PC-9 (cell line): ENCODE measurements around the gene XXYLT1.

Source experiments
- EZH2 ChIP-seq: fragments of 200-600 bp; sonication (generic); IDR thresholded peaks from 2 replicates; pipeline ENCODE4 v1.8.0; 2017; ENCODE audit warnings: antibody characterized with exemption, low read depth
- TF ChIP-seq, protein P1 (sequence below): fragments of 200-600 bp; sonication (generic); conservative IDR thresholded peaks from 2 replicates; pipeline ENCODE4 v1.6.1; 2017; ENCODE audit warnings: mixed run types, antibody characterized with exemption, mild to moderate bottlenecking, moderate library complexity

DNA sequence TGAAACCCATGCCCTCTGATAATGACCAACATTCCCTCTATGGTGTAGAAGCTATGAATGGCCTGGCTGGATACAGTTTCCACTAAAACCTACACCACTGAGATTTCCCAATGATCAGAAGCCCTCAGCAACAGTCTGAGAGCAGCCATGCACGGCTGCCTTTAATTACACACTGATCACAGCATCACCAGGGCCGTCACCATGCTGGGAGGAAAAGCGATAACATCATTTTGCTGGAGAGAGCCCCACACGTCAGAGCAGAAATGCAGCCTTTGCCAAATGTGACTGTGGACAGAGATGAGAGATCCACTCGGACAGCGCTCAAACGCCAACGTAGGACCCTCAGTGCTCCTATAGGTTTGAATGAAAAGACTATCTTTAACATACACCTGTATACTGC is 135.0 kb downstream of the XXYLT1 start:
- TF ChIP-seq, protein P1, sequence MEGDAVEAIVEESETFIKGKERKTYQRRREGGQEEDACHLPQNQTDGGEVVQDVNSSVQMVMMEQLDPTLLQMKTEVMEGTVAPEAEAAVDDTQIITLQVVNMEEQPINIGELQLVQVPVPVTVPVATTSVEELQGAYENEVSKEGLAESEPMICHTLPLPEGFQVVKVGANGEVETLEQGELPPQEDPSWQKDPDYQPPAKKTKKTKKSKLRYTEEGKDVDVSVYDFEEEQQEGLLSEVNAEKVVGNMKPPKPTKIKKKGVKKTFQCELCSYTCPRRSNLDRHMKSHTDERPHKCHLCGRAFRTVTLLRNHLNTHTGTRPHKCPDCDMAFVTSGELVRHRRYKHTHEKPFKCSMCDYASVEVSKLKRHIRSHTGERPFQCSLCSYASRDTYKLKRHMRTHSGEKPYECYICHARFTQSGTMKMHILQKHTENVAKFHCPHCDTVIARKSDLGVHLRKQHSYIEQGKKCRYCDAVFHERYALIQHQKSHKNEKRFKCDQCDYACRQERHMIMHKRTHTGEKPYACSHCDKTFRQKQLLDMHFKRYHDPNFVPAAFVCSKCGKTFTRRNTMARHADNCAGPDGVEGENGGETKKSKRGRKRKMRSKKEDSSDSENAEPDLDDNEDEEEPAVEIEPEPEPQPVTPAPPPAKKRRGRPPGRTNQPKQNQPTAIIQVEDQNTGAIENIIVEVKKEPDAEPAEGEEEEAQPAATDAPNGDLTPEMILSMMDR: no peak
- no peak for TF ChIP-seq EZH2
